PC-3 (cell line): ENCODE results near the gene FAM120B. TPM values are rescaled to one million over a fixed set of nuclear protein-coding genes. Genes with fewer than 3 reads are reported as not detected.
A peak's percentile ranks its signal among the peaks of the same experiment; 100 is the strongest.

Experiments used
- ATAC-seq: fragments of 200-7000 bp; cut with Tn5 transposase; 2 replicates; pipeline ENCODE4 v1.9.1; 2020; ENCODE audit warnings: mild to moderate bottlenecking, moderate library complexity
- BruUV-seq: library from RNA; stranded (reverse); fragments of 400-500 nt; replicated peaks from 2 replicates; lab custom pipeline; 2021; lab: Mats Ljungman, UMichigan
- CTCF ChIA-PET: fragments of 300-600 bp; sonication (Branson Sonifier 250); formaldehyde crosslinking; loops from one replicate; lab custom pipeline; 2022; ENCODE audit warnings: antibody characterized with exemption; lab: Charles Lee
- POLR2A ChIA-PET: fragments of 300-600 bp; sonication (Branson Sonifier 250); formaldehyde crosslinking; loops from one replicate; lab custom pipeline; 2022; ENCODE audit warnings: antibody characterized with exemption; ENCODE audit not compliant: unreplicated experiment; lab: Charles Lee
- DNase-seq: peaks from one replicate; pipeline ENCODE4 v3.0.0-alpha.2; 2015
- H2AFZ ChIP-seq: fragments of 300-600 bp; sonication (generic); 2 replicates; pipeline ENCODE4 v1.6.0; 2016; ENCODE audit warnings: antibody characterized with exemption, low read length
- H3F3A ChIP-seq: fragments of 300-600 bp; sonication (generic); one replicate; pipeline ENCODE4 v1.6.0; 2017; ENCODE audit warnings: antibody characterized with exemption, low read length, control low read depth, mild to moderate bottlenecking; ENCODE audit not compliant: unreplicated experiment
- H3K27ac ChIP-seq: fragments of 300-600 bp; sonication (generic); 2 replicates; pipeline ENCODE4 v1.5.1; 2016; ENCODE audit warnings: mild to moderate bottlenecking, low read length
- H3K27me3 ChIP-seq: fragments of 300-600 bp; sonication (generic); 2 replicates; pipeline ENCODE4 v1.6.1; 2016; ENCODE audit warnings: low read length, mixed read lengths
- H3K36me3 ChIP-seq: fragments of 300-600 bp; sonication (generic); 2 replicates; pipeline ENCODE4 v1.6.1; 2016; ENCODE audit warnings: low read depth, mixed run types, low read length, mixed read lengths
- H3K4me1 ChIP-seq: fragments of 300-600 bp; sonication (generic); 2 replicates; pipeline ENCODE4 v1.5.1; 2016; ENCODE audit warnings: low read length; ENCODE audit not compliant: insufficient read depth
- H3K4me2 ChIP-seq: fragments of 300-600 bp; sonication (generic); 2 replicates; pipeline ENCODE4 v1.6.0; 2016; ENCODE audit warnings: low read length
- H3K4me3 ChIP-seq: fragments of 300-600 bp; sonication (generic); 2 replicates; pipeline ENCODE4 v1.5.1; 2016; ENCODE audit warnings: mild to moderate bottlenecking, low read length, mixed read lengths
- H3K79me2 ChIP-seq: fragments of 300-600 bp; sonication (generic); 2 replicates; pipeline ENCODE4 v1.6.1; 2017; ENCODE audit warnings: low read length, mixed read lengths
- H3K9ac ChIP-seq: fragments of 300-600 bp; sonication (generic); 2 replicates; pipeline ENCODE4 v1.6.0; 2016; ENCODE audit warnings: mild to moderate bottlenecking, low read length
- H3K9me2 ChIP-seq: fragments of 300-600 bp; sonication (generic); replicated peaks from 2 replicates; pipeline ENCODE4 v1.6.1; 2016; ENCODE audit warnings: mixed run types, low read length, mixed read lengths
- H3K9me3 ChIP-seq: fragments of 300-600 bp; sonication (generic); 2 replicates; pipeline ENCODE4 v1.6.1; 2016; ENCODE audit warnings: low read length, mixed read lengths
- H4K20me1 ChIP-seq: fragments of 300-600 bp; sonication (generic); 2 replicates; pipeline ENCODE4 v1.6.1; 2016; ENCODE audit warnings: low read length, mixed read lengths
- CTCF ChIP-seq: fragments of 300-600 bp; sonication (generic); conservative IDR thresholded peaks from 2 replicates; pipeline ENCODE4 v1.5.1; 2017; ENCODE audit warnings: antibody characterized with exemption, low read depth, mild to moderate bottlenecking, low read length
- EZH2 ChIP-seq: fragments of 300-600 bp; sonication (generic); IDR thresholded peaks from one replicate; pipeline ENCODE4 v1.6.1; 2017; ENCODE audit warnings: antibody characterized with exemption, mild to moderate bottlenecking, low read length; ENCODE audit not compliant: unreplicated experiment
- EZH2phosphoT487 ChIP-seq: fragments of 300-600 bp; sonication (generic); IDR thresholded peaks from 2 replicates; pipeline ENCODE4 v1.6.1; 2018; ENCODE audit warnings: mild to moderate bottlenecking, antibody characterized with exemption, low read length, borderline replicate concordance
- intact Hi-C: fragments of 100-400 bp; cut with micrococcal nuclease; formaldehyde crosslinking; loops from 2 replicates; pipeline ENCODE4 v1.9.0; 2023
- total RNA-seq: library from RNA; depleted of rRNA; stranded (reverse); fragments of >200 nt; gene quantifications from 2 replicates; pipeline ENCODE4 v1.2.3, GENCODE V29; 2014

FAM120B gene
- total RNA-seq, 1 experiment from 2014 or later = 8.7 TPM

GRCh38 chr6:170316071-170316470, 9.5 kb downstream of the FAM120B start:
- Histone ChIP-seq H3K36me3 (peaks cover 5% of the 10 kb centered on the region; the same call in 1 of the 2 replicates), H3F3A (no peaks in the 10 kb centered on the region), H3K9me3 (no peaks in the 10 kb centered on the region), H3K4me3 (no peak overlapping the region), H3K4me1 (no peaks in the 10 kb centered on the region), H3K9ac (no peak overlapping the region), H3K4me2 (no peak overlapping the region), H3K79me2 (peaks cover 36% of the 10 kb centered on the region), H3K27me3 (no peaks in the 10 kb centered on the region), H3K27ac (no peak overlapping the region), H4K20me1 (no peaks in the 10 kb centered on the region; the same call in 1 of the 2 replicates), H3K9me2 (no peaks in the 10 kb centered on the region), H2AFZ (no peak overlapping the region)
- CTCF ChIA-PET = no interaction called here
- BruUV-seq = no TSS peak
- POLR2A ChIA-PET = no interaction called here
- ATAC-seq (no peak), DNase-seq (no peak)
- intact Hi-C loops = no loop called here
- TF ChIP-seq CTCF = no peak
- TF ChIP-seq EZH2phosphoT487 = no peak
- TF ChIP-seq EZH2 = no peak

GRCh38 chr6:170317076-170317475, 10.5 kb downstream of the FAM120B start:
- intact Hi-C loops = no loop called here
- H3K36me3 ChIP-seq = peaks cover 5% of the 10 kb centered on the region; the same call in 1 of the 2 replicates
- H3K4me2 ChIP-seq = no peak overlapping the region
- H3K4me1 ChIP-seq = no peaks in the 10 kb centered on the region
- H3K9me2 ChIP-seq = no peaks in the 10 kb centered on the region
- peaks cover 26% of the 10 kb centered on the region for H3K79me2 ChIP-seq
- no TSS peak for BruUV-seq
- no peaks in the 10 kb centered on the region for H3K9me3 ChIP-seq
- TF ChIP-seq EZH2 = no peak
- no peak for TF ChIP-seq EZH2phosphoT487
- TF ChIP-seq CTCF = no peak
- H3K9ac ChIP-seq = no peak overlapping the region
- H3K4me3 ChIP-seq = no peak overlapping the region
- no peaks in the 10 kb centered on the region; the same call in 1 of the 2 replicates for H4K20me1 ChIP-seq
- ATAC-seq (no peak), DNase-seq (no peak)
- no peak overlapping the region for H3K27ac ChIP-seq
- ChIA-PET POLR2A (no interaction called here), CTCF (no interaction called here)
- no peaks in the 10 kb centered on the region for H3F3A ChIP-seq
- no peaks in the 10 kb centered on the region for H3K27me3 ChIP-seq
- H2AFZ ChIP-seq = no peak overlapping the region

GRCh38 chr6:170317718-170318117, 11.2 kb downstream of the FAM120B start:
- H4K20me1 ChIP-seq = no peaks in the 10 kb centered on the region; the same call in 1 of the 2 replicates
- no peak overlapping the region for H3K4me2 ChIP-seq
- no peak overlapping the region for H2AFZ ChIP-seq
- ChIA-PET POLR2A (no interaction called here), CTCF (no interaction called here)
- no peaks in the 10 kb centered on the region for H3F3A ChIP-seq
- peaks cover 22% of the 10 kb centered on the region for H3K79me2 ChIP-seq
- DNase-seq (no peak), ATAC-seq (no peak)
- H3K9me3 ChIP-seq = no peaks in the 10 kb centered on the region
- peaks cover 5% of the 10 kb centered on the region; the same call in 1 of the 2 replicates for H3K36me3 ChIP-seq
- no peaks in the 10 kb centered on the region for H3K27me3 ChIP-seq
- H3K27ac ChIP-seq = no peak overlapping the region
- H3K4me1 ChIP-seq = no peaks in the 10 kb centered on the region
- no peak for TF ChIP-seq EZH2
- no peak for TF ChIP-seq EZH2phosphoT487
- TF ChIP-seq CTCF = no peak
- intact Hi-C loops = no loop called here
- BruUV-seq = TSS peak; percentile 36
- H3K4me3 ChIP-seq = no peak overlapping the region
- H3K9ac ChIP-seq = no peak overlapping the region
- H3K9me2 ChIP-seq = no peaks in the 10 kb centered on the region
